GM12891 (cell line): Measurements from ENCODE around the gene CATSPERZ.

ENCODE experiments used
- DNase-seq: peaks from one replicate; pipeline ENCODE4 v3.0.0; 2011; ENCODE audit warnings: low spot score; ENCODE audit not compliant: insufficient read length
- FAIRE-seq: peaks from 2 replicates; lab custom pipeline; 2011; peaks lifted over from hg19 to GRCh38; lab: Jason Lieb, UNC
- PAX5 ChIP-seq: IDR thresholded peaks from 2 replicates; pipeline ENCODE4 v1.6.1; 2011; ENCODE audit warnings: low read length, moderate library complexity, mild to moderate bottlenecking; ENCODE audit not compliant: insufficient read depth, severe bottlenecking
- POLR2A ChIP-seq: IDR thresholded peaks from 2 replicates; pipeline ENCODE4 v1.6.1; 2011; ENCODE audit warnings: low read depth, low read length, control low read depth
- POLR2AphosphoS5 ChIP-seq: IDR thresholded peaks from 2 replicates; pipeline ENCODE4 v1.6.1; 2011; ENCODE audit warnings: low read depth, low read length, control low read depth
- POU2F2 ChIP-seq: IDR thresholded peaks from 2 replicates; pipeline ENCODE4 v1.6.1; 2011; ENCODE audit warnings: low read depth, mild to moderate bottlenecking, control low read depth, low read length, moderate library complexity
- SPI1 ChIP-seq: IDR thresholded peaks from 2 replicates; pipeline ENCODE4 v1.6.1; 2011; ENCODE audit warnings: low read depth, low read length, control low read depth
- TAF1 ChIP-seq: IDR thresholded peaks from 2 replicates; pipeline ENCODE4 v1.6.1; 2011; ENCODE audit warnings: low read depth, low read length, control low read depth

CATSPERZ gene

GRCh38 chr11:64275841-64276240, 24.3 kb upstream of the CATSPERZ start:
- DNase-seq: no peak
- FAIRE-seq: no peak
- TF ChIP-seq TAF1 (no peak), POU2F2 (no peak), SPI1 (no peak), POLR2A (no peak)

GRCh38 chr11:64276653-64277431, 23.3 kb upstream of the CATSPERZ start:
- no peak for DNase-seq
- no peak for FAIRE-seq
- TF ChIP-seq POLR2A (no peak), PAX5 (no peak)

- no peak for DNase-seq
- TF ChIP-seq SPI1 (no peak), POLR2AphosphoS5 (no peak), TAF1 (no peak), POU2F2 (no peak), PAX5 (no peak), POLR2A (no peak)
- FAIRE-seq: no peak
Observed at GRCh38 chr11:64278576-64279190, 21.5 kb upstream of the CATSPERZ start.

DNA sequence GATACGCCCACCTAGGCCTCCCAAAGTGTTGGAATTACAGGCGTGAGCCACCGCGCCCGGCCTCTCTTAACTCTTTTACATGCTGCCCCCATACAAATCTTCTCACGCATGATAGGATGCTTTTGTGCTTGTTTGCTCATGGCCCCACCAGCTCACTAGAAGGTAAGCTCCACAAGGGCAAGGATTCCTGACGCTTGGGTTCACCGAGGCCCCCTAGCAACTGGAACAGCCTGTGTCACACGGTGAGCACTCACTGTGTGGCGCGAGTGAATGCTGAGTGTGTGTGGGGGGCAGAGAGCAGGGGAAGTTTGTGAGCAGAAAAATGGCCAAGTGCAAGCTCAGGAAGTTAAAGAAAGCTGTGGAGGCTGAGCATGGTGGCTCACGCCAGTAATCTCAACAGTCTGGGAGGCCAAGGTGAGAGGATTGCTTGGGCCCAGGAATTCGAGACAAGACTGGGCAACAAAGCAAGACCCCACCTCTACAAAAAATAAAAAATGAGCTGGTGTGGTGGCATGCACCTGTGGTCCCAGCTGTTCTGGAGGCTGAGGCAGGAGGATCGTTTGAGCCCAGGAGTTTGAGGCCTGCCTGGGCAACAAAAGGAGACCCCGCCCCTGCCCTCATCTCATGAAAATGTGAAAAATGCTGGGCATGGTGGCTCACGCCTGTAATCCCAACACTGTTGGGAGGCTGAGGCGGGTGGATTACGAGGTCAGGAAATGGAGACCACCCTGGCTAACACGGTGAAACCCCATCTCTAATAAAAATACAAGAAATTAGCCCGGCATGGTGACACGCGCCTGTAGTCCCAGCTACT, 18.0 kb upstream of the CATSPERZ start:
- FAIRE-seq: no peak
- TF ChIP-seq TAF1 (no peak), POLR2A (no peak), PAX5 (no peak), POLR2AphosphoS5 (no peak), SPI1 (no peak), POU2F2 (no peak)
- DNase-seq: no peak

GRCh38 chr11:64283092-64283491, 17.1 kb upstream of the CATSPERZ start:
- no peak for DNase-seq
- FAIRE-seq: no peak
- no peak for TF ChIP-seq SPI1
- TF ChIP-seq POU2F2: no peak
- TF ChIP-seq POLR2AphosphoS5: no peak

GRCh38 chr11:64284048-64284961, 15.9 kb upstream of the CATSPERZ start, which contains the start of gene BAD:
TSS of gene BAD (minus strand) at chr11:64284665. CDS start at chr11:64284368, 297 bp downstream.
- TF ChIP-seq PAX5 (no peak), POLR2AphosphoS5 (peak; percentile 9; the same call in 1 of the 2 replicates)
- DNase-seq: peak; percentile 100
- FAIRE-seq: no peak

DNA sequence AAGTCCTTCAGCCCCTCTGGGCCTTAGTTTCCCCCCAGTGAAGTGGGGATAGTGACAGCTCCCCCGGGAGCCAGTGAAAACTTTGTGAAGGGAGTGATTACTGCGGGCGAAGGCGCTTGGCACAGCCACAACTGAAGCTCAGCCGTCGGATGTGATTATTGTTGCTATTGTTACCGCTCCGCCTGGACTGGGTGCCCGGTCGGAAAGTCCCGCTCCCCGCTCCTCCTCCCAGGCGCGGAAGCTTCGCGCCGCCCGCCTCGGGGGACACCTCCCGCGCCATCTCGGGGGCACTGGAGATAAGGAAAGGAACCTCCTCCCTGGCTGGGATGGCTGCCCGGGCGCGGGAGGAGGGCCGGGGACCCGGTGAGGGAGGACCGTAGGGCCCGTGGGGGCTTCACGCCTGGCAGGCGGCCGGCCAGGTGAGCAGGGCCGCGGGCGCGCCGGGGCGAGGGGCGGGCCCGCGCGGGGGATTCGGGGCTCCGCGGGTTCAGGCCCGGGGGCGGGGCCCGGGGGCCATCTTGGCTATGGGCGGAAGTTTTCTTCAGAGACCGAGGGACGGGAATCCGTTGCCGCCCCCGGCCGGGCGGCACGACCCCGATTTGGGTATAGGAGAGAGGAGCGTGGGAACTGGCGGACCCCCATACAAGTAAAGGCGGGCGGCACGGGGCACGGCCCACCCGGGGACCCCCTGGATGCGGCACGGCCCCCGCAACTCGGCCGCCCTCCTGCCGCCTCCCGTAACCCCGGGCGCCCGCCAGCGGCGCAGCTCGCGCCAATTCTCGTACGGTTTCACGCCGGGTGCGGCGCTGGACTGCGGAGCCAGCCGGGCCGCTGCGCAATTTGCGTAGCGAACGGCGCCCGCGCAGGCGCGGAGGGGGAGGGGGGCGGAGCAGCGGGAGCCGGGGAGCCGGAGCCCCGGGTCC, 14.9 kb upstream of the CATSPERZ start, which contains the start of gene GPR137:
GPR137 (plus strand) TSS at position 887 of the 923 bp plus-strand sequence. CDS start 677 bp downstream, outside the sequence.
- TF ChIP-seq SPI1 (no peak), POLR2A (no peak), PAX5 (no peak), POLR2AphosphoS5 (0 out of 2 replicates have a peak, but pooled peaks have one; percentile 7)
- peak; percentile 97 for DNase-seq
- FAIRE-seq: peak; percentile 99

GRCh38 chr11:64285885-64286800, 14.0 kb upstream of the CATSPERZ start:
- DNase-seq: no peak
- FAIRE-seq: peak; percentile 72
- TF ChIP-seq POU2F2 (no peak), TAF1 (no peak), POLR2AphosphoS5 (no peak), SPI1 (no peak), PAX5 (no peak), POLR2A (no peak)
